ENCODE results near the gene DVL3. TPM values are rescaled to one million over a fixed set of nuclear protein-coding genes. Genes with fewer than 3 reads are reported as not detected.

The DVL3 gene
- total RNA-seq, 1 experiment from 2014 or later: 106 TPM

DNA sequence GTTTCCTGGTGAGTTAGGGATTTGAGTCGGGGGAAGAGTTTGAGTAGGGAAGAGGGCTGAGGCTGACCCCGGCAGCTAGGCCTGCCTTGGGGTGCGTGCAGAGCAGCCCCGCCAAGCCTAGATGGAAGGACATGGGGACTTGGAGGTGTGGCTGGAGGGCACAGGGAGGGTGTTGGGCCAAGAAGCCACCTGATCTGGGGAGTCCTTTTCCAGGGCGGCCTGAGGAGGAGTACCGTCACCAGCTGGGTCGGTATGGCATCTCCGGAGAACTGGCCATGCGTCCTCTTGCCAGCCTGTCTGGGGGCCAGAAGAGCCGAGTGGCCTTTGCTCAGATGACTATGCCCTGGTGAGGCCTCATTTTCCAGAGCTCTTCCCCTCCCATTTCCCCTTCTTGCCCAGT lies 37.7 kb downstream of the DVL3 start:
- DNase-seq: no peak
- CTCF ChIA-PET: no interaction called here
- TF ChIP-seq, protein P1, sequence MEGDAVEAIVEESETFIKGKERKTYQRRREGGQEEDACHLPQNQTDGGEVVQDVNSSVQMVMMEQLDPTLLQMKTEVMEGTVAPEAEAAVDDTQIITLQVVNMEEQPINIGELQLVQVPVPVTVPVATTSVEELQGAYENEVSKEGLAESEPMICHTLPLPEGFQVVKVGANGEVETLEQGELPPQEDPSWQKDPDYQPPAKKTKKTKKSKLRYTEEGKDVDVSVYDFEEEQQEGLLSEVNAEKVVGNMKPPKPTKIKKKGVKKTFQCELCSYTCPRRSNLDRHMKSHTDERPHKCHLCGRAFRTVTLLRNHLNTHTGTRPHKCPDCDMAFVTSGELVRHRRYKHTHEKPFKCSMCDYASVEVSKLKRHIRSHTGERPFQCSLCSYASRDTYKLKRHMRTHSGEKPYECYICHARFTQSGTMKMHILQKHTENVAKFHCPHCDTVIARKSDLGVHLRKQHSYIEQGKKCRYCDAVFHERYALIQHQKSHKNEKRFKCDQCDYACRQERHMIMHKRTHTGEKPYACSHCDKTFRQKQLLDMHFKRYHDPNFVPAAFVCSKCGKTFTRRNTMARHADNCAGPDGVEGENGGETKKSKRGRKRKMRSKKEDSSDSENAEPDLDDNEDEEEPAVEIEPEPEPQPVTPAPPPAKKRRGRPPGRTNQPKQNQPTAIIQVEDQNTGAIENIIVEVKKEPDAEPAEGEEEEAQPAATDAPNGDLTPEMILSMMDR (IDR thresholded peaks at IDR 0.05; ENCODE audit: unreplicated experiment): no peak
- H3K4me3 Mint-ChIP-seq (ENCODE audit: low read depth, unreplicated experiment): no peak overlapping the region
- no peaks in the 10 kb centered on the region for H3K9me3 Mint-ChIP-seq (ENCODE audit: low read depth, unreplicated experiment)
- no peaks in the 10 kb centered on the region for H3K27me3 Mint-ChIP-seq (ENCODE audit: unreplicated experiment)
- no peak overlapping the region for H3K27ac Mint-ChIP-seq (ENCODE audit: unreplicated experiment)
- no TSS peak for BruUV-seq (replicated peaks)
- intact Hi-C loops (cut with micrococcal nuclease; ENCODE audit: unreplicated experiment): no loop called here
- H3K36me3 Mint-ChIP-seq (ENCODE audit: insufficient read depth, unreplicated experiment): peaks cover 58% of the 10 kb centered on the region
- peaks cover 3% of the 10 kb centered on the region for H3K4me1 Mint-ChIP-seq (ENCODE audit: low read depth, unreplicated experiment)

DNA sequence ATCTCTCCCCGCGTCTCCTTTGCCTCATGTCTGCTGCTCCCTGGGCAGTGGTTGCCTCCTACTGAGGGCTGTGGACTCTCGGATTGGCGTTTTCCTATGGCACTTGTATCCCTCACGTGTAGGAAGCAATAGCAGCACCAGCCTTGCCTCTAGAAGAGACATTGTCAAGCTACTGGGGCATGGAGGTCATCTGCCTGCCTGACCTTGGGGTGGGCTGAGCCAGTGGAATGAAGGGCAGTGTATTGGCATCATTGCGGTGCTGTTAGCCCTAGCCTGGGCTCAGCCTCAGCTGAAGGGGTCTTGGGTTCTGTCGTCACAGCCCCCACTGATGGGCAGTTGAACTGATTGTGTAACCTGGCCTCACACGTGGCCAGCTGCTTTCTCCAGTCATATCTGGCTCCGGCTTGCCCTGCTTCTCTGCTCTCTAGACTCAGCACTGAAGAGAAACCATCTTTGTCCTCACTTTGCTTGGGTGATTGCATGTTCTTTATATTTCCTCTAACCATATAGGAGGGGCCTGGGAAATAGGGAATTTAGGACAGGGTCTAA lies 38.9 kb downstream of the DVL3 start:
- Mint-ChIP-seq H3K4me1 (ENCODE audit: low read depth, unreplicated experiment) (no peaks in the 10 kb centered on the region), H3K36me3 (ENCODE audit: insufficient read depth, unreplicated experiment) (peaks cover 48% of the 10 kb centered on the region), H3K9me3 (ENCODE audit: low read depth, unreplicated experiment) (no peaks in the 10 kb centered on the region), H3K27me3 (ENCODE audit: unreplicated experiment) (no peaks in the 10 kb centered on the region), H3K4me3 (ENCODE audit: low read depth, unreplicated experiment) (no peak overlapping the region), H3K27ac (ENCODE audit: unreplicated experiment) (no peak overlapping the region)
- CTCF ChIA-PET: no interaction called here
- intact Hi-C loops (cut with micrococcal nuclease; ENCODE audit: unreplicated experiment): no loop called here
- TF ChIP-seq, protein P1 (IDR thresholded peaks at IDR 0.05; ENCODE audit: unreplicated experiment): no peak
- no peak for DNase-seq
- no TSS peak for BruUV-seq (replicated peaks)

GRCh38 chr3:184196536-184196935 lies 41.4 kb downstream of the DVL3 start:
- H3K4me1 Mint-ChIP-seq (ENCODE audit: low read depth, unreplicated experiment): no peaks in the 10 kb centered on the region
- no peak for DNase-seq
- CTCF ChIA-PET: no interaction called here
- H3K4me3 Mint-ChIP-seq (ENCODE audit: low read depth, unreplicated experiment): no peak overlapping the region
- H3K27me3 Mint-ChIP-seq (ENCODE audit: unreplicated experiment): no peaks in the 10 kb centered on the region
- no peaks in the 10 kb centered on the region for H3K9me3 Mint-ChIP-seq (ENCODE audit: low read depth, unreplicated experiment)
- H3K36me3 Mint-ChIP-seq (ENCODE audit: insufficient read depth, unreplicated experiment): peaks cover 38% of the 10 kb centered on the region
- TF ChIP-seq, protein P1 (IDR thresholded peaks at IDR 0.05; ENCODE audit: unreplicated experiment): no peak
- intact Hi-C loops (cut with micrococcal nuclease; ENCODE audit: unreplicated experiment): no loop called here
- no peak overlapping the region for H3K27ac Mint-ChIP-seq (ENCODE audit: unreplicated experiment)
- no TSS peak for BruUV-seq (replicated peaks)

GRCh38 chr3:184198509-184198908 lies 43.3 kb downstream of the DVL3 start:
- Mint-ChIP-seq H3K4me1 (ENCODE audit: low read depth, unreplicated experiment) (no peaks in the 10 kb centered on the region), H3K4me3 (ENCODE audit: low read depth, unreplicated experiment) (no peak overlapping the region), H3K27ac (ENCODE audit: unreplicated experiment) (no peak overlapping the region), H3K36me3 (ENCODE audit: insufficient read depth, unreplicated experiment) (peaks cover 20% of the 10 kb centered on the region), H3K27me3 (ENCODE audit: unreplicated experiment) (peaks cover 8% of the 10 kb centered on the region), H3K9me3 (ENCODE audit: low read depth, unreplicated experiment) (no peaks in the 10 kb centered on the region)
- TF ChIP-seq, protein P1 (IDR thresholded peaks at IDR 0.05; ENCODE audit: unreplicated experiment): no peak
- BruUV-seq (replicated peaks): no TSS peak
- intact Hi-C loops (cut with micrococcal nuclease; ENCODE audit: unreplicated experiment): no loop called here
- no peak for DNase-seq
- CTCF ChIA-PET: interaction anchor here (0.6 to 1.2 kb wide), 2 partner anchors 15 to 44 kb away, joined by 3 to 7 read pairs; no protein-coding TSS in a partner anchor
